GM19372 (cell line): ENCODE results near the gene BCAT1.
"Not testable (repeated sequence)": the region's sequence is repeated elsewhere in the genome, so short reads cannot be mapped to it uniquely, and the experiment has no call there.

Source experiments
- ATAC-seq: cut with Tn5 transposase; IDR thresholded peaks from one replicate; pipeline ENCODE4 v1.9.1; 2021; ENCODE audit warnings: mild to moderate bottlenecking, low read depth, moderate library complexity; ENCODE audit not compliant: unreplicated experiment

The BCAT1 gene

GRCh38 chr12:24931666-24932405 lies 17.1 kb downstream of the BCAT1 start:
- peak; percentile 72 for ATAC-seq

GRCh38 chr12:24929953-24930352 lies 18.9 kb downstream of the BCAT1 start:
- no peak for ATAC-seq

- ATAC-seq = not testable (repeated sequence)
Observed at GRCh38 chr12:24928533-24929306, 20.2 kb downstream of the BCAT1 start.

- no peak for ATAC-seq
Observed at GRCh38 chr12:24928131-24928530, 20.8 kb downstream of the BCAT1 start.

- ATAC-seq = not testable (repeated sequence)
Observed at GRCh38 chr12:24926080-24926479, 22.8 kb downstream of the BCAT1 start.

GRCh38 chr12:24922090-24922489 lies 26.8 kb downstream of the BCAT1 start:
- ATAC-seq = no peak

GRCh38 chr12:24921251-24922038 lies 27.5 kb downstream of the BCAT1 start:
- ATAC-seq = no peak

GRCh38 chr12:24920141-24920540 lies 28.8 kb downstream of the BCAT1 start:
- no peak for ATAC-seq

GRCh38 chr12:24919346-24920001 lies 29.4 kb downstream of the BCAT1 start:
- ATAC-seq = no peak

GRCh38 chr12:24918596-24918995 lies 30.3 kb downstream of the BCAT1 start:
- ATAC-seq = no peak

GRCh38 chr12:24915501-24915900 lies 33.4 kb downstream of the BCAT1 start:
- no peak for ATAC-seq

GRCh38 chr12:24913953-24914352 lies 34.9 kb downstream of the BCAT1 start:
- ATAC-seq = no peak

GRCh38 chr12:24913130-24913529 lies 35.8 kb downstream of the BCAT1 start:
- ATAC-seq = no peak

GRCh38 chr12:24911271-24911791 lies 37.6 kb downstream of the BCAT1 start:
- no peak for ATAC-seq

GRCh38 chr12:24910192-24910591 lies 38.7 kb downstream of the BCAT1 start:
- not testable (repeated sequence) for ATAC-seq

GRCh38 chr12:24909667-24910066 lies 39.2 kb downstream of the BCAT1 start:
- ATAC-seq = no peak

GRCh38 chr12:24907464-24907863 lies 41.4 kb downstream of the BCAT1 start:
- no peak for ATAC-seq

GRCh38 chr12:24906141-24906540 lies 42.8 kb downstream of the BCAT1 start:
- ATAC-seq = no peak

- no peak for ATAC-seq
Observed at GRCh38 chr12:24905431-24905830, 43.5 kb downstream of the BCAT1 start.

- ATAC-seq = no peak
Observed at GRCh38 chr12:24904871-24905270, 44.0 kb downstream of the BCAT1 start.
